H1 (cell line): ENCODE results near the gene EPB41L3. TPM values are rescaled to one million over a fixed set of nuclear protein-coding genes. Genes with fewer than 3 reads are reported as not detected.

ENCODE experiments used
- CTCF ChIA-PET: fragments of 300-600 bp; sonication (Branson Sonifier 250); formaldehyde crosslinking; loops from one replicate; lab custom pipeline; 2021; ENCODE audit not compliant: partially characterized antibody; lab: Charles Lee
- POLR2A ChIA-PET: fragments of 300-600 bp; sonication (Branson Sonifier 250); formaldehyde crosslinking; loops from one replicate; lab custom pipeline; 2021; ENCODE audit warnings: inconsistent platforms; ENCODE audit not compliant: partially characterized antibody; lab: Charles Lee
- DNase-seq, 2 experiments: peaks; one replicate each; pipeline versions ENCODE4 v3.0.0 to v3.0.0-alpha.2; 2010 to 2022; ENCODE audit warnings: low spot score in 2 of 2, low read depth in 1 of 2, mixed read lengths in 1 of 2
- FAIRE-seq: peaks from 2 replicates; lab custom pipeline; 2011; peaks lifted over from hg19 to GRCh38; lab: Jason Lieb, UNC
- H2AFZ ChIP-seq: 2 replicates; pipeline ENCODE4 v1.8.1; 2012; ENCODE audit warnings: low read length, inconsistent platforms
- H2AK5ac ChIP-seq: 2 replicates; pipeline ENCODE4 v1.6.1; 2013; ENCODE audit warnings: low read depth, low read length
- H2BK120ac ChIP-seq: replicated peaks from 2 replicates; pipeline ENCODE3; 2013; ENCODE audit warnings: low read depth, low read length, inconsistent platforms
- H2BK12ac ChIP-seq: 2 replicates; pipeline ENCODE4 v1.6.1; 2013; ENCODE audit warnings: low read depth, low read length
- H2BK15ac ChIP-seq: 2 replicates; pipeline ENCODE4 v1.6.1; 2013; ENCODE audit warnings: low read length
- H2BK20ac ChIP-seq: 2 replicates; pipeline ENCODE4 v1.6.1; 2013; ENCODE audit warnings: low read length
- H2BK5ac ChIP-seq: 2 replicates; pipeline ENCODE4 v1.6.1; 2013; ENCODE audit warnings: low read depth, low read length
- H3K14ac ChIP-seq: 2 replicates; pipeline ENCODE4 v1.6.1; 2013; ENCODE audit warnings: inconsistent platforms; ENCODE audit not compliant: insufficient read length
- H3K18ac ChIP-seq: 2 replicates; pipeline ENCODE4 v1.6.1; 2013; ENCODE audit warnings: low read length; ENCODE audit errors: extremely low read depth
- H3K23ac ChIP-seq: 2 replicates; pipeline ENCODE4 v1.6.1; 2013; ENCODE audit warnings: inconsistent platforms; ENCODE audit not compliant: insufficient read length
- H3K23me2 ChIP-seq: 2 replicates; pipeline ENCODE4 v1.6.1; 2013; ENCODE audit warnings: low read depth, low read length
- H3K27ac ChIP-seq: 2 replicates; pipeline ENCODE4 v1.6.1; 2011; ENCODE audit warnings: low read depth, low read length, inconsistent platforms
- H3K27me3 ChIP-seq, 4 experiments: replicated peaks in 1 of 4; 1 replicate in 1 of 4; 2 replicates in 3 of 4; pipeline versions ENCODE4 v1.6.1 to v1.8.1; 2011 to 2013; ENCODE audit warnings: low read length in 3 of 4, mild to moderate bottlenecking in 3 of 4, inconsistent platforms in 2 of 4, mixed read lengths in 2 of 4, moderate library complexity in 1 of 4; ENCODE audit not compliant: control insufficient read depth in 3 of 4, insufficient read depth in 3 of 4; ENCODE audit errors: extremely low read depth in 1 of 4
- H3K36me3 ChIP-seq, 4 experiments: 2 replicates each; pipeline versions ENCODE4 v1.6.1 to v1.8.1; 2011 to 2013; ENCODE audit warnings: mild to moderate bottlenecking in 4 of 4, low read length in 3 of 4, moderate library complexity in 2 of 4, control low read depth in 1 of 4, inconsistent platforms in 1 of 4; ENCODE audit not compliant: insufficient read depth in 4 of 4, control insufficient read depth in 2 of 4
- H3K4ac ChIP-seq: replicated peaks from 2 replicates; pipeline ENCODE3; 2013; ENCODE audit warnings: low read length, low read depth, mixed read lengths, inconsistent platforms; ENCODE audit not compliant: insufficient read length
- H3K4me1 ChIP-seq, 4 experiments: replicated peaks in 1 of 4; 1 replicate in 1 of 4; 2 replicates in 3 of 4; pipeline versions ENCODE4 v1.6.1 to v1.8.1; 2011 to 2013; ENCODE audit warnings: low read length in 3 of 4, inconsistent platforms in 2 of 4, mixed read lengths in 1 of 4; ENCODE audit not compliant: insufficient read depth in 4 of 4, control insufficient read depth in 3 of 4
- H3K4me2 ChIP-seq, 2 experiments: 2 replicates each; pipeline versions ENCODE4 v1.6.1 to v1.8.1; 2011 to 2013; ENCODE audit warnings: low read depth in 2 of 2, low read length in 2 of 2, control low read depth in 1 of 2, inconsistent platforms in 1 of 2, mild to moderate bottlenecking in 1 of 2; ENCODE audit not compliant: insufficient read depth in 1 of 2
- H3K4me3 ChIP-seq, 4 experiments: fragments of 200-600, 300-600 bp in 1 of 4; sonication (generic), shearing (Covaris generic), sonication (Bioruptor Twin) in 1 of 4; 2 replicates each; pipeline versions ENCODE4 v1.5.1 to v1.8.1; 2011 to 2016; ENCODE audit warnings: low read length in 4 of 4, low read depth in 3 of 4, control low read depth in 2 of 4, inconsistent platforms in 2 of 4, mild to moderate bottlenecking in 2 of 4, mixed read lengths in 1 of 4, moderate library complexity in 1 of 4; ENCODE audit not compliant: insufficient read depth in 2 of 4; ENCODE audit errors: extremely low read depth in 1 of 4
- H3K56ac ChIP-seq: replicated peaks from 2 replicates; pipeline ENCODE3; 2013; ENCODE audit warnings: low read depth, mild to moderate bottlenecking, mixed read lengths, low read length, inconsistent platforms; ENCODE audit not compliant: insufficient read length
- H3K79me1 ChIP-seq: 2 replicates; pipeline ENCODE4 v1.6.1; 2013; ENCODE audit warnings: low read depth, low read length, control low read depth
- H3K79me2 ChIP-seq, 2 experiments: 2 replicates each; pipeline versions ENCODE4 v1.6.1 to v1.8.1; 2012 to 2013; ENCODE audit warnings: low read length in 2 of 2, mild to moderate bottlenecking in 2 of 2, inconsistent platforms in 1 of 2; ENCODE audit not compliant: insufficient read depth in 2 of 2, control insufficient read depth in 1 of 2
- H3K9ac ChIP-seq, 4 experiments: replicated peaks in 1 of 4; 1 replicate in 1 of 4; 2 replicates in 3 of 4; pipeline versions ENCODE4 v1.6.1 to v1.8.1; 2011 to 2013; ENCODE audit warnings: low read depth in 3 of 4, low read length in 3 of 4, control low read depth in 2 of 4, mild to moderate bottlenecking in 2 of 4, moderate library complexity in 2 of 4, inconsistent platforms in 1 of 4; ENCODE audit errors: extremely low read depth in 1 of 4
- H3K9me3 ChIP-seq, 2 experiments: 2 replicates each; pipeline versions ENCODE4 v1.6.1 to v1.8.1; 2012 to 2013; ENCODE audit warnings: mild to moderate bottlenecking in 2 of 2, moderate library complexity in 2 of 2, control low read depth in 1 of 2, inconsistent platforms in 1 of 2, low read depth in 1 of 2, low read length in 1 of 2, mixed read lengths in 1 of 2; ENCODE audit not compliant: insufficient read depth in 2 of 2
- H4K20me1 ChIP-seq, 2 experiments: replicated peaks in 1 of 2; 2 replicates each; pipeline versions ENCODE3 to v1.8.1; 2011 to 2013; ENCODE audit warnings: inconsistent platforms in 2 of 2, low read length in 2 of 2, mild to moderate bottlenecking in 1 of 2; ENCODE audit not compliant: insufficient read depth in 2 of 2, control insufficient read depth in 1 of 2
- H4K5ac ChIP-seq: 2 replicates; pipeline ENCODE4 v1.6.1; 2013; ENCODE audit warnings: low read length, low read depth, mixed read lengths, inconsistent platforms; ENCODE audit not compliant: insufficient read length
- H4K8ac ChIP-seq: 2 replicates; pipeline ENCODE4 v1.8.0; 2013; ENCODE audit warnings: mild to moderate bottlenecking, moderate library complexity, low read length, inconsistent platforms; ENCODE audit not compliant: insufficient read depth; ENCODE audit errors: extremely low read depth
- H4K91ac ChIP-seq: replicated peaks from 2 replicates; pipeline ENCODE3; 2013; ENCODE audit warnings: low read length, mixed read lengths, inconsistent platforms; ENCODE audit not compliant: insufficient read length
- CHD1 ChIP-seq: IDR thresholded peaks from 2 replicates; pipeline ENCODE4 v1.6.1; 2012; ENCODE audit warnings: low read depth, low read length, improper control_type of control experiment
- CTBP2 ChIP-seq: IDR thresholded peaks from 2 replicates; pipeline ENCODE4 v1.7.0; 2011; ENCODE audit warnings: borderline replicate concordance, mild to moderate bottlenecking, moderate library complexity, mixed read lengths, low read length; ENCODE audit not compliant: insufficient read depth, insufficient read length
- HDAC2 ChIP-seq, 2 experiments: fragments of 300-600 bp in 1 of 2; sonication (generic) in 1 of 2; IDR thresholded peaks; 2 replicates each; pipeline ENCODE4 v1.6.1; 2011 to 2012; ENCODE audit warnings: low read depth in 2 of 2, low read length in 2 of 2, mild to moderate bottlenecking in 2 of 2, moderate library complexity in 2 of 2, borderline replicate concordance in 1 of 2, inconsistent platforms in 1 of 2
- JUN ChIP-seq: IDR thresholded peaks from 2 replicates; pipeline ENCODE4 v1.6.1; 2011; ENCODE audit warnings: low read depth, mild to moderate bottlenecking, improper control_type of control experiment, low read length
- KDM4A ChIP-seq: IDR thresholded peaks from one replicate; pipeline ENCODE4 v1.7.1; 2012; ENCODE audit warnings: low read depth, mild to moderate bottlenecking, moderate library complexity, low read length, inconsistent platforms; ENCODE audit not compliant: severe bottlenecking
- RBBP5 ChIP-seq: IDR thresholded peaks from 2 replicates; pipeline ENCODE4 v1.7.1; 2012; ENCODE audit warnings: low read depth, mild to moderate bottlenecking, inconsistent platforms, low read length, moderate library complexity, borderline replicate concordance
- RNF2 ChIP-seq: fragments of 200-900, 300-1000 bp; sonication (generic); IDR thresholded peaks from 2 replicates; pipeline ENCODE4 v1.7.1; 2016; ENCODE audit warnings: borderline replicate concordance, low read depth, mild to moderate bottlenecking, antibody characterized with exemption, low read length; ENCODE audit not compliant: poor library complexity, severe bottlenecking; ENCODE audit errors: missing control alignments
- RXRA ChIP-seq: IDR thresholded peaks from 2 replicates; pipeline ENCODE4 v1.6.1; 2011; ENCODE audit warnings: low read depth, mild to moderate bottlenecking, low read length, moderate library complexity; ENCODE audit not compliant: insufficient read depth
- SIN3A ChIP-seq, 2 experiments: IDR thresholded peaks in 1 of 2; conservative IDR thresholded peaks in 1 of 2; 2 replicates each; pipeline ENCODE4 v1.6.1; 2011 to 2012; ENCODE audit warnings: low read length in 2 of 2, improper control_type of control experiment in 1 of 2, low read depth in 1 of 2, mild to moderate bottlenecking in 1 of 2
- SP1 ChIP-seq: IDR thresholded peaks from 2 replicates; pipeline ENCODE4 v1.6.1; 2011; ENCODE audit warnings: low read depth, low read length
- SP4 ChIP-seq: IDR thresholded peaks from 2 replicates; pipeline ENCODE4 v1.6.1; 2012; ENCODE audit warnings: low read length, inconsistent platforms
- TBP ChIP-seq: IDR thresholded peaks from 2 replicates; pipeline ENCODE4 v1.6.1; 2011; ENCODE audit warnings: low read depth, low read length, improper control_type of control experiment
- WGBS, 2 experiments: shearing (Covaris generic) in 1 of 2; methylation state at CpG; one replicate each; pipeline versions ENCODE4 v1.1.6 to v1.1.7; 2013 to 2015; ENCODE audit warnings: low lambda C conversion rate in 2 of 2, mixed read lengths in 2 of 2, inconsistent platforms in 1 of 2, low coverage in 1 of 2, missing lambda C conversion rate in 1 of 2; ENCODE audit not compliant: insufficient replicate concordance in 2 of 2, insufficient coverage in 1 of 2, insufficient read length in 1 of 2; ENCODE audit errors: extremely low coverage in 1 of 2, missing lambda C conversion rate in 1 of 2; 5-methylcytosine and 5-hydroxymethylcytosine counted together
- polyA plus RNA-seq, 7 experiments: library from polyadenylated mRNA; depleted of rRNA in 3 of 7; stranded (reverse) in 5 of 7; unstranded in 2 of 7; fragments of >200 nt in 5 of 7; fragments of 200-250 nt in 2 of 7; gene quantifications; 1 replicate in 5 of 7; 2 replicates in 1 of 7; 4 replicates in 1 of 7; pipeline versions ENCODE4 v1.2.1 to v1.2.3, GENCODE V29; 2011 to 2013; ENCODE audit warnings: missing spikeins in 2 of 7, mixed read lengths in 2 of 7
- total RNA-seq: library from RNA; stranded (reverse); fragmentation: NEBNext Ultra II Directional; extraction: Animal tissue kit (Norgen Biotek cat#: 25700); gene quantifications from 2 replicates; pipeline ENCODE4 v1.2.1, GENCODE V29; 2021
- TF ChIP-seq, protein P1 (sequence below): IDR thresholded peaks from 2 replicates; pipeline ENCODE4 v1.6.1; 2011; ENCODE audit warnings: low read depth, mild to moderate bottlenecking, low read length; ENCODE audit not compliant: insufficient read depth

EPB41L3 gene
- total and polyA plus RNA-seq, 2 of the 8 experiments (the other 6 are each of a cell fraction or from before 2014, with no cell fraction given): 7.9 to 16.1 TPM

DNA sequence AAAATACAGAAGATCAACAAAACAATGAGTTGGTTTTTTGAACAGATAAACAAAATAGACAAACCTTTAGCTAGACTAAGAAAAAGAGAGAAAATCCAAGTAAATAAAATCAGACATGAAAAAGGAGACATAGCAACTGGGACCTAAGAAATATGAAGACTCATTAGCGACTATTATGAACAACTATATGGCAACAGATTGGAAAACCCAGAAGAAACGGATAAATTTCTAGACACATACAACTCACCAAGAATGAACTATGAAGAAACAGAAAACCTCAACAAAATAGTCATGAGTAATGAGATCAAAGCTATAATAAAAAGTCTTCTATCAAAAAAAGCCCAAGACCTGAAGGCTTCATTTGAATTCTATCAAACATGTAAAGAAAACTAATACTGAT, 59.3 kb downstream of the EPB41L3 start:
- H2AK5ac ChIP-seq: no peak overlapping the region
- DNase-seq (no peak), FAIRE-seq (no peak)
- H2BK20ac ChIP-seq: no peak overlapping the region
- H3K4me3 ChIP-seq: no peak overlapping the region
- H3K4ac ChIP-seq: no peak overlapping the region
- 89% methylated on average over 2 of the region's 2 CpGs; no CpG with 5 or more reads in 1 of the 2 experiments for WGBS, 2 experiments
- no peak overlapping the region for H2AFZ ChIP-seq
- CTCF ChIA-PET: no interaction called here
- no peak overlapping the region for H3K4me2 ChIP-seq
- H3K79me1 ChIP-seq: no peaks in the 10 kb centered on the region
- POLR2A ChIA-PET: no interaction called here
- no peaks in the 10 kb centered on the region for H3K27me3 ChIP-seq
- no peak overlapping the region for H2BK15ac ChIP-seq
- H3K18ac ChIP-seq: no peak overlapping the region
- no peak overlapping the region for H2BK12ac ChIP-seq
- no peaks in the 10 kb centered on the region for H3K23me2 ChIP-seq
- no peak overlapping the region for H2BK120ac ChIP-seq
- no peak overlapping the region for H3K14ac ChIP-seq
- no peak overlapping the region for H3K9ac ChIP-seq
- H3K4me1 ChIP-seq: peaks cover 0 to 3% (median 1%) of the 10 kb centered on the region in 4 experiments; a peak in 1 of 7 replicates
- no peak overlapping the region for H2BK5ac ChIP-seq
- no peak overlapping the region for H4K91ac ChIP-seq
- H3K56ac ChIP-seq: no peak overlapping the region
- no peaks in the 10 kb centered on the region for H3K36me3 ChIP-seq
- H3K27ac ChIP-seq: no peak overlapping the region
- H4K20me1 ChIP-seq: no peaks in the 10 kb centered on the region
- no peaks in the 10 kb centered on the region for H3K79me2 ChIP-seq
- no peak overlapping the region for H4K8ac ChIP-seq
- H4K5ac ChIP-seq: no peak overlapping the region
- no peak overlapping the region for H3K23ac ChIP-seq
- H3K9me3 ChIP-seq: no peaks in the 10 kb centered on the region; a peak in 1 of 4 replicates
- no peak for TF ChIP-seq JUN
- TF ChIP-seq TBP: no peak
- TF ChIP-seq RXRA: no peak
- TF ChIP-seq SIN3A (conservative IDR thresholded peaks at IDR 0.05 in 1 of 2, IDR thresholded peaks at IDR 0.05 in 1 of 2; ENCODE audit: low read depth in 1 of 2, low read length in 2 of 2): no peak
- no peak for TF ChIP-seq SP1
- no peak for TF ChIP-seq CHD1
- no peak for TF ChIP-seq HDAC2 (IDR thresholded peaks at IDR 0.05; ENCODE audit: borderline replicate concordance in 1 of 2, low read depth in 2 of 2, low read length in 2 of 2)
- TF ChIP-seq CTBP2: no peak
- TF ChIP-seq KDM4A: no peak
- TF ChIP-seq RBBP5: no peak
- no peak for TF ChIP-seq RNF2
- TF ChIP-seq, protein P1, sequence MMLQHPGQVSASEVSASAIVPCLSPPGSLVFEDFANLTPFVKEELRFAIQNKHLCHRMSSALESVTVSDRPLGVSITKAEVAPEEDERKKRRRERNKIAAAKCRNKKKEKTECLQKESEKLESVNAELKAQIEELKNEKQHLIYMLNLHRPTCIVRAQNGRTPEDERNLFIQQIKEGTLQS: no peak
- no peak for TF ChIP-seq SP4
